Activated T-helper 17 cell treated with anti-CD3 and anti-CD28 coated beads, Interleukin-2, amount 50 U/mL, for 72 hours (primary cell): Measurements from ENCODE around the gene RPL18. TPM values are rescaled to one million over a fixed set of nuclear protein-coding genes. Genes with fewer than 3 reads are reported as not detected.

ENCODE experiments used
- ATAC-seq: fragments of 150-1000 bp; cut with Tn5 transposase; replicated peaks from 2 replicates; pipeline ENCODE4 v1.10.0; 2021; ENCODE audit warnings: mild to moderate bottlenecking, moderate library complexity
- H3K27ac Mint-ChIP-seq: one replicate; pipeline ENCODE4 v1.8.0; 2022; ENCODE audit warnings: mixed read lengths
- H3K27me3 Mint-ChIP-seq: one replicate; pipeline ENCODE4 v1.8.0; 2022; ENCODE audit warnings: mixed read lengths
- H3K36me3 Mint-ChIP-seq: one replicate; pipeline ENCODE4 v1.8.0; 2022; ENCODE audit warnings: low read depth, mild to moderate bottlenecking, mixed read lengths
- H3K4me1 Mint-ChIP-seq: one replicate; pipeline ENCODE4 v1.8.0; 2022; ENCODE audit warnings: mixed read lengths
- H3K4me3 Mint-ChIP-seq: one replicate; pipeline ENCODE4 v1.8.0; 2022; ENCODE audit warnings: mild to moderate bottlenecking, mixed read lengths
- H3K9me3 Mint-ChIP-seq: one replicate; pipeline ENCODE4 v1.8.0; 2022; ENCODE audit warnings: mixed read lengths
- total RNA-seq, 2 donors: library from RNA; stranded (reverse); gene quantifications; one replicate each; pipeline ENCODE4 v1.2.3, GENCODE V29; 2022

Gene RPL18
- total RNA-seq, 2 donors from 2014 or later = 1,785 to 2,369 TPM

DNA sequence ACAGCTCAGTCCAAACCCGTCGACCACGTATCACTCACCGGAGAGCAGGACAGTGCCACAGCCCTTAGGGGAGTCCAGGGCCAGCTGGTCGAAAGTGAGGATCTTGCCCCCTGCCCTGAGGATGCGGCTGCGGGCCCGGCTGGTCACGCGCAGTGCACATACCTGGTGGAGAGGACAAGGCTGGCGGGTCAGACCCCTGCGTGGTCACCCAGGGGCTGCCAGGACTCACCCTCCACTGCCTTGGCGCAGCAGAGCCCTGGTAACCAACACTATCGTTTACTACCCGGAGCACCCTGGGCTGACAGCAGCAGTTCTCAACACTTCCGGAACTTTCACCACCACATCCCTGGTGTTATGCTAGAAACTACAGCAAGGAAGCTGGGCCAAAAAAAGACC is 2.9 kb downstream of the RPL18 start:
- H3K4me1 Mint-ChIP-seq = peaks cover 5% of the 10 kb centered on the region
- peak overlapping the region; percentile 99 for H3K4me3 Mint-ChIP-seq
- peak overlapping the region; percentile 100 for H3K27ac Mint-ChIP-seq
- no peaks in the 10 kb centered on the region for H3K27me3 Mint-ChIP-seq
- no peaks in the 10 kb centered on the region for H3K9me3 Mint-ChIP-seq
- peaks cover 67% of the 10 kb centered on the region for H3K36me3 Mint-ChIP-seq
- no peak for ATAC-seq

DNA sequence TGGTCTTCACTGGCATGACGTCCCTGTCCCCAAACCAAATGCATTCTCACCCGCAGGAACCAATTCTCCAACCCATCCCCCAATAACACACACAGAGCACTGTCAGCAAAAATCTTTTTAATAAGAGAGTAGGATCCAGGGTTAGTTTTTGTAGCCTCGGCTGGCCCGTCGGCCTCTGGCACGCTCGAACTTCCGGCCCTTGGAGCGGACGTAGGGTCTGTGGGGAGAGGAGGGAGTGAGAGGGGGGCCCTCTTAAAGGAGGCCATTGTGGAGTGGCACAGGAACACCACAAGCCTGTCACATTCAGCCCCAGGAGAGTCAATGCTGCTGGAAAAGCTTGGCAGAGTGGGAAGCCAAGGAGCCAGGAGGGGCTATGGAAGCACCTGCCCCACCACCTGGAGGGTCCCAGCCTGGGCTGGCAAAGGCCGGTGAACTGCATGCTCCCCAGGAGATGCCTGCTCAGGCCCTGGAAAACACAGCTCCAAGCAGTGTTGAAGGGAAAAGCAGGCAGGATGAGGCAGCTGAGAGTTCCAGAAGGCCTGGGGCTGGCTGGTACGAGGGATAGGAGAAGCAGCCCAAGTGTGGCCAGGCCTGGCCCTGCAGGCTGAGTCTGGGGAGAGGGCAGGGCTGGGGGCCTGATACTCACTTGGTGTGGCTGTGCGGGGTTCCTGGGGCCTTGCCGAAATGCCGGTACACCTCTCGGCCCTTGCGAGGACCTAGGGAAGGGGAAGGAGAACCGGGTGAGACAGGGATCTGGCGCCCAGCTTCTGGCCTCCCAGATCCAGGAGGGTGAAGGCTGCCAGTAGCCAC is 3.5 kb downstream of the RPL18 start:
- peak overlapping the region; percentile 41 for H3K27ac Mint-ChIP-seq
- H3K27me3 Mint-ChIP-seq = no peaks in the 10 kb centered on the region
- no peaks in the 10 kb centered on the region for H3K9me3 Mint-ChIP-seq
- peaks cover 5% of the 10 kb centered on the region for H3K4me1 Mint-ChIP-seq
- no peak for ATAC-seq
- peak overlapping the region; percentile 99 for H3K4me3 Mint-ChIP-seq
- H3K36me3 Mint-ChIP-seq = peaks cover 65% of the 10 kb centered on the region

DNA sequence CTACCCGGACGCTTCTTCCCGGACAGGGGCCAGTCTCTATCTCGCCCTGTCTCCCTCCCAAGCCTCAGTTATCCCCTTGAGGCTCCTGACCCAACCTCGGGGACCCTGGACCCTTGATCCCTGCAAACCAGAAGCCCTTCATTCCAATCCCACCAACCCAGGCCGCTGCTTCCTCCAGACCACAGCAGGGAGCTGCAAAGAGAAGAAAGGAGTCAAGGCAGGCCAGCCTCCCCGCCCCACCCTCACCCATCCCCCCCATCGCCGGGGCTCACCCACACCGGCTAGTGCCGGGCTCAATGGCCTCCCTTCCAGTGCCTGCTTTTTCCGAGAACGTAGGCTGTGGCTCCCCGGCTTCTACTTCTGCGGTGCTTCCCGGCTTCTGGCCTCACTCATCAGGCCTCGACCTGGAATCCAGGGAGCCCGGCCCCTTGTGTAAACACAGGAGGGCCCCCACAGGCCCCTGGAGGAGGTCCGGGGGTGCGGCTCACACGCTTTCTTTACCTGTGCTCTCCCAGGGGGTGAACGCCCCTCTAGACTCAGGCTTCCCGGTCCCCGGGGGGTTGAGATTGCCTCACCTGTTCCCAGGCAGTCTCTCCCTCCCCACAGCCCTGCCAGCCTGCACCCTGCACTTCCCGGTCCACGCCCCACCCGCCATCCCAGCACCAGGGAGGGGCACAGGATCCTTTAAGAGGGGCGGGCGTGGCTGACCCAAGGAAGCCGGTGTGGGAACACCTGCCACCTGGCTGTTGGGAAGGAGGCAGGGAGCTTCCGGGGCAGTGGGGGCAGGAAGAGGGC is 4.3 kb downstream of the RPL18 start, which contains the start of gene FAM83E:
Gene FAM83E, minus strand, starts transcription at position 641 of the 795 bp plus-strand sequence. CDS start 1,704 bp downstream, outside the sequence.
- Mint-ChIP-seq H3K9me3 (no peaks in the 10 kb centered on the region), H3K4me1 (peaks cover 3% of the 10 kb centered on the region), H3K36me3 (peaks cover 57% of the 10 kb centered on the region), H3K27ac (peak within 1 kb of the TSS; percentile 85), H3K4me3 (peak within 1 kb of the TSS; percentile 99), H3K27me3 (no peaks in the 10 kb centered on the region)
- no peak for ATAC-seq

DNA sequence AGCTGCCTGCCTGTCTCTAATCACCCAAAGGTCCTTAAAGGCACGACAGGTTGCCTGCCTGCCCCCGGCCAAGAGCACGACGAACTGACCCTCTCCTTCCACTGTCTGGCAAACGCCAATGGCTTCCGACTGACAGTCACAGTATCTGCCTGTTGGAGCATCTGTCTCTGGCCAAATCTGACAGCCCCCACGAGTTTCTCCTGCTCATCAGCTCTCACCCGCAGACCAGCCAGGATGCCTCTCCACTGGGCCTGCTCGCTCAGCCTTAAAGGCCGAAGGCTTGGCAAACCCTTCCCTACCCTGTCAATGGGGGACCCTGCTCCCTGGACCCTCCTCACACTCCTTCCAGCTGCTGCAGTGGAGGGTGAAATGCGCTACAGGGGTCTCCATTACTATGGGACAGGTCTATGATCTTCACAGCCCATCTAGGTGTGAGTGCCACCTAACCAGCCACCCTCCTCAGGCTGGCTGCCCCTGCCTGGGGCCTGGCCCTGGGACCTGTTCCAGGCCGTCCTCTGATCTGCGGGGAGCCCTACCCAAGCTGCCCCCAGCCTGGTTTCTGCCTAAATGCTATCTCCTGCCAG is 5.0 kb downstream of the RPL18 start:
- Mint-ChIP-seq H3K27ac (peak overlapping the region; percentile 85), H3K4me3 (no peak overlapping the region), H3K36me3 (peaks cover 50% of the 10 kb centered on the region), H3K9me3 (no peaks in the 10 kb centered on the region), H3K27me3 (no peaks in the 10 kb centered on the region), H3K4me1 (no peaks in the 10 kb centered on the region)
- ATAC-seq = no peak

DNA sequence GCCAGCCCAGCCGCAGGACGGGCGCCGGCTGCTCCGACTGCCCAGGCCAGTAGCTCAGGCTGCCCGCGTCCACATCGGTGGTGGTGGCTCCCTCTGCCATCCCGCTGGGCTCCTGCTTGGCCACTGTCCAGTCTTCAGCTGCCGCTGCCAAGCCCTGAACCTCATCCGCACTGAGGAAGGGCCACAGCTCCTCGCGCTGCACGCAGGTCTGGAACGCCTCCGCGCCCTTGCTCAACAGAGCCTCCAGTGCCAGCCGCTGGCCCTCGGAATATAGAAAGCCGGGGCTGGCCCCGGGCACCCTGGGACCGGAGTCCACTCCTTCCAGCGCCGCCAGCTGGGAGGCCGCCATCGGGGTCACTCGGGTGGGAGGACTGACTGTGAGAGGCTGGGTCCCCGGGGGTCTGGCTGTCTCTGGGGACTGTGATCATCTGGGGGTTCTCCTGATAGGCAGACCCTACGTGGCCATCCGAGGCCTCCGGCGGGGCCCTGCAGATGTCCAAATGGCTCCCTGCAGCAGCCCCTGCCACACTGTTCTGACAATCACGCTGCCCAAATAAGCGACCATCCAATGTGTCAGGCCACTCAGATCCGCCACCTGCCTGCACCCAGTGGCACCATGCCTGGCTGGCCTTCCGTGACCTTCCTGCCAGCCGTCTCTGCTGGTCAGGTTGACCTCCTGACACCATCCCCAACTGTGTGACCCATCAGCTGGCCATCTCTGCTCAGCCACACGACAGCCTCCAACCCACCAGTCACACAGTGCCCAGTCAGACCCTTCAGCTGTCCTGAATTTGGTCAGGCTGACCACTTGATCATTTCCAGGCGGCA is 5.7 kb downstream of the RPL18 start:
- Mint-ChIP-seq H3K36me3 (peaks cover 43% of the 10 kb centered on the region), H3K27ac (peak overlapping the region; percentile 85), H3K27me3 (no peaks in the 10 kb centered on the region), H3K4me1 (no peaks in the 10 kb centered on the region), H3K4me3 (no peak overlapping the region), H3K9me3 (no peaks in the 10 kb centered on the region)
- ATAC-seq = no peak

DNA sequence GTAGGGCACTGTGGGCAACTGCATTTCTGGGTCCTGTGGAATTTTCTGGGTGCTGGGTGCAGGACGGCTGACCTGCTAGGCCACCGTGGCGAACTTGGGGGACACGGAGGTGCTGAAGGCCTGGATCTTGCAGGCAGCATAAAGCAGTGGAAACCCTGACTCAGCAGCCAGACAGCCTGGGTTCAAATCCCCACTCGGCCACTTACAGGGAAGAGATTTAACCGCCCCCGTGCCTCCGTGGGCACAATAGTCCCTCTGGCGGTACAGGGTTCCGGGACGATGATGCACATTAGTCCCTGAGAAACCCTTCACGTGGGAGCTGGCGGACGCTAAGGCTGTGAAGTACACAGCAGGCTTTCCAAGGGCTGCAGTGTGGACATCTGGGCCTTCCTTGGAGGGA is 7.1 kb downstream of the RPL18 start:
- H3K4me3 Mint-ChIP-seq = no peak overlapping the region
- H3K36me3 Mint-ChIP-seq = peaks cover 30% of the 10 kb centered on the region
- H3K4me1 Mint-ChIP-seq = no peaks in the 10 kb centered on the region
- H3K9me3 Mint-ChIP-seq = no peaks in the 10 kb centered on the region
- no peaks in the 10 kb centered on the region for H3K27me3 Mint-ChIP-seq
- no peak for ATAC-seq
- no peak overlapping the region for H3K27ac Mint-ChIP-seq

DNA sequence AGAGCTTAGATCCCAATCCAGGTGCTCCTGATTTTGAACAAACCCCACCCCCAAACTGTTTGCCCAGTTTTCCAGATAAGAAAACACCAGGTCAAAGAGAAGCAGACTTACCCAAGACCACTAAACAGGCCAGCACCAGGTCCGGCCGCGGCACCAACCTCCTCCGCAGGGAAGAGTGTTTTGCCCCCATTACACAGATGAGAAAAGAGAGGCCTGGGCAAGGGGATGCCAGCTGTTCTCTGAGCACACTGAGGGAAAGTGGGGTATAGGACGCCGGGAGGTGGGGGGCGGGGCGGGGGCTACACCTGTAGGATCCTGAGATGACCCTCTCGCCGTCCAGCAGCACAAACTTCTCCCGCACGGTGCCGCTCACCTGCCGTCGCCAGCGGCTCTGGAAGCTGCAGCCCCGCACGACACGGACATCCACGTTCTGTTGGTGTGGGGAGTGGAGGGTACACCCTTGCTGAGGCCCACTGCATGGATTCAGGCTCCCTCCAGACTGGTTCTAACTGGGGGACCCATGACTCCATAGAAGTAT is 9.3 kb downstream of the RPL18 start:
- no peaks in the 10 kb centered on the region for H3K4me1 Mint-ChIP-seq
- H3K9me3 Mint-ChIP-seq = no peaks in the 10 kb centered on the region
- H3K4me3 Mint-ChIP-seq = no peak overlapping the region
- H3K27me3 Mint-ChIP-seq = no peaks in the 10 kb centered on the region
- H3K36me3 Mint-ChIP-seq = peaks cover 9% of the 10 kb centered on the region
- no peak for ATAC-seq
- H3K27ac Mint-ChIP-seq = no peak overlapping the region

DNA sequence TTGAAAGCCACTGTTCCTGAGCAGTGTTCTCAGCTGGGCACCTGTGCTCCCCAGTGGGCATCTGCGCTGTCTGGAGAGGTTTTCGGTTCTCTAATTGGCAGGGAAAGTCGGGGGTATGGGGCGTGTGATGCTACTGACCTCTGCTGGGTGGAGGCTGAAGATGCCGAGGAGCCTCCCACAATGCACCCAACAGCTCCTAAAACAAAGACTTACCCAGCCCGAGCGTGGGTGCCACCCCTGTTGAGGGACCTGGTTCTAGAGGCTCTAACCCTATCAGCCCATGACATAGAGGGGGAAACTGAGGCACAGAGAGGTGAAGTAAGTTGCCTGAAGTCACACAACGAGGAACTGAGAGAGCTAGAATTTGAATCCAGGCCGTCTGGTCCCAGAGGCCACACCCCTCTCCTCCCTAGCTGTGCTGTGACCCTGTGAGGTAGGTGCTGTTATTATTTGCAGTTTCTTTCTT is 10.1 kb downstream of the RPL18 start:
- ATAC-seq = peak; percentile 88
- H3K4me3 Mint-ChIP-seq = no peak overlapping the region
- peaks cover 1% of the 10 kb centered on the region for H3K36me3 Mint-ChIP-seq

DNA sequence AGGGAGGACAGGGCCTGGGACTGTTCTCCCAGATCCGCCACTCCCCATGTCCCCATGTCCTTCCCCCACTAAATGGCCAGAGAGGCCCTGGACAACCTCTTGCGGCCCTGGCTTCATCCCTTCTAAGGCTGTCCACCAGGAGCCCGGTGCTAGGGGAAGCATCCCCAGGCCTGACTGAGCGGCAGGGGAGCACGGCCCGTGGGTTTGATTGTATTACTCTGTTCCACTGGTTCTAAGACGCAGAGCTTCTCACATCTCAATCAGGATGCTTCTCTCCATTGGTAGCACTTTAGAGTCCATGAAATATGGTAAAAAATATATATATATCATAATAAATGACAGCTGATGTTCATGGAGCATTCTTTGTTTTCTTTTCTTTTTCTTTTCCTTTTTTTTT is 11.6 kb downstream of the RPL18 start:
- Mint-ChIP-seq H3K4me1 (no peaks in the 10 kb centered on the region), H3K9me3 (no peaks in the 10 kb centered on the region), H3K27ac (no peak overlapping the region), H3K4me3 (no peak overlapping the region), H3K27me3 (no peaks in the 10 kb centered on the region), H3K36me3 (no peaks in the 10 kb centered on the region)
- ATAC-seq = no peak

More for the DNA sequence above, 10.1 kb downstream of the RPL18 start:
- Mint-ChIP-seq H3K9me3 (no peaks in the 10 kb centered on the region), H3K4me1 (no peaks in the 10 kb centered on the region), H3K27ac (no peak overlapping the region), H3K27me3 (no peaks in the 10 kb centered on the region)

DNA sequence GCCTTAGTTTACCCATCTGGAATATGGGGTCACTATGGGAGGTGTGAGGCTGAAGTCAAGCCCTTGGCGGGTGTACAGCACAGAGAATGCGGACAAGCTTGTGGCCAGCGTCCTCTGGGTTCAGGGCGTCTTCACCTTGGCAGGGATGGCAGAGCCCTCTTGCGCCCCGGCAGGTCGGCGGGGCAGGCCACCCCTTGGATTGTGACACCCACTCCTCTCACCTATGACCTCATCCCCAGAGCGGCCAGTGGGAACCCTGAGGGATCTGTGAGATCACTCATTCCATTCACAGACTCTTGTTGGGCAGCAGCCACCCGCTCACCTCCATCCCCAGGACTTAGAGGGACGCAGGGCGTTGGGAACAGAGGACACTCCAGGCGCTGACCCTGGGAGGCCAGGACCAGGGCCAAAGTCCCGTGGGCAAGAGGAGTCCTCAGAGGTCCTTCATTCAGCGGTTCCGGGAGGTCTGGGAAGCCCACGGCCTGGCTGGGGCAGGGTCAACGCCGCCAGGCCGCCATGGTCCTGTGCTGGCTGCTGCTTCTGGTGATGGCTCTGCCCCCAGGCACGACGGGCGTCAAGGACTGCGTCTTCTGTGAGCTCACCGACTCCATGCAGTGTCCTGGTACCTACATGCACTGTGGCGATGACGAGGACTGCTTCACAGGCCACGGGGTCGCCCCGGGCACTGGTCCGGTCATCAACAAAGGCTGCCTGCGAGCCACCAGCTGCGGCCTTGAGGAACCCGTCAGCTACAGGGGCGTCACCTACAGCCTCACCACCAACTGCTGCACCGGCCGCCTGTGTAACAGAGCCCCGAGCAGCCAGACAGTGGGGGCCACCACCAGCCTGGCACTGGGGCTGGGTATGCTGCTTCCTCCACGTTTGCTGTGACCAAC is 12.3 kb downstream of the RPL18 start, which contains the start of gene SPACA4:
Gene SPACA4, plus strand, starts transcription at position 280 of the 896 bp plus-strand sequence. Its CDS starts 237 bp downstream, at position 517.
- Mint-ChIP-seq H3K9me3 (no peaks in the 10 kb centered on the region), H3K27me3 (no peaks in the 10 kb centered on the region), H3K36me3 (no peaks in the 10 kb centered on the region), H3K27ac (no peak within 1 kb of the TSS), H3K4me3 (no peak within 1 kb of the TSS), H3K4me1 (no peaks in the 10 kb centered on the region)
- no peak for ATAC-seq

DNA sequence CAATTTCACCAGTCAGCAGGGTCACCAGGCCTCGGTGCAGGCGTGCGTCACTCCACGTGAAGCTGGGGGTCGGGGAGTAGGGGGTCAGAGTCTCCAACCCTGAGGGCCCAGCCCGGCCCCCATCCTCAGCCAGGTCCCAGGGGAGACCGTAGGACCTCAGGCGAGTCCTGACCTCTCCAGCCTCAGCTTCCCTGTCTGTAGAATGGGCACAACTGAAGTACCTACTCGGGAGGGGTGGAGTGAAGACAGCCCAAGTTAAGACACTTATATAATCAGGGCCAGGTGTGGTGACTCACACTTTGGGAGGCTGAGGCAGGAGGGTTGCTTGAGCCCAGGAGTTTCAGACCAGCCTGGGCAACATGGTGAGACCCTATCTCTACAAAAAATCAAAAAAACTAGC is 15.1 kb downstream of the RPL18 start:
- Mint-ChIP-seq H3K4me1 (no peaks in the 10 kb centered on the region), H3K27me3 (no peaks in the 10 kb centered on the region), H3K27ac (no peak overlapping the region), H3K4me3 (no peak overlapping the region), H3K36me3 (no peaks in the 10 kb centered on the region), H3K9me3 (no peaks in the 10 kb centered on the region)
- ATAC-seq = no peak

DNA sequence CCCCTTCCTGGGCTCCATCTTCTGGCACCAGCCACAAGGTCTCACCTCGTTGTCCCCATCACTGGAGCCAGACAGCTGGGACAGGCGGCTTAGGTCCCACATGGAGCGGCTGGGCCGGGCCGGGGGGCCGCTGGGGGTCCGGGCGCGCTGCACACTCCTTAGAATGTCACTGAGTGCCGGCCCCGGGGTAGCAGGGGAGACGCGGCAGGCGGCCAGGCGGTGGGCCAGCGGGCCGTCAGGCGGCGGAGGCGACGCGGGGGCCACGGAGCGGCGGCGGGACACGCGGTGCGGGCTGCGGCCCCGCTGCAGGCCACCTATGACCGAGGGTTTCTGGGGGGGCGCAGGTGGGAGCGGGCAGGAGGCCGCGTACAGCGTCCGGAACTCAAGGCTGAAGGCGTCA is 15.5 kb downstream of the RPL18 start:
- H3K36me3 Mint-ChIP-seq = no peaks in the 10 kb centered on the region
- H3K4me3 Mint-ChIP-seq = no peak overlapping the region
- H3K9me3 Mint-ChIP-seq = no peaks in the 10 kb centered on the region
- H3K27ac Mint-ChIP-seq = no peak overlapping the region
- ATAC-seq = no peak
- no peaks in the 10 kb centered on the region for H3K27me3 Mint-ChIP-seq
- H3K4me1 Mint-ChIP-seq = no peaks in the 10 kb centered on the region

DNA sequence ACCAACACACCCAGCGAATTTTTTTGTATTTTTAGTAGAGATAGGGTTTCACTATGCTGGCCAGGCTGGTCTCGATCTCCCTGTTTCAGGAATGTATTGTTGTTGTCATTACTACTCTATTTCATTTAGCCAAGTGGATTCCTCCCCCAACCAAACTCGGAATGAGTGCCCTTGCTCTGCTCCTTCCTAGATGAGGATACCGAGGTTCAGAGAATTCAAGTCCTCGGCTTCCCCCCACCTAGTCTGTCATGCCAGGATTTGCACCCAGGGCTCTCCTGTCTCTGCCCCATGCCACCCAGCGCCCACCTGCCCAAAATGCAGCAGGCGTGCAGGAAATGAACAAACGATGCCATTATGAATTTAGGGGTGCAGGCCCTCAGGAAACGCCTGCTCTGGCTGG is 16.0 kb downstream of the RPL18 start:
- no peak for ATAC-seq
- no peaks in the 10 kb centered on the region for H3K9me3 Mint-ChIP-seq
- no peaks in the 10 kb centered on the region for H3K4me1 Mint-ChIP-seq
- H3K27me3 Mint-ChIP-seq = no peaks in the 10 kb centered on the region
- H3K27ac Mint-ChIP-seq = no peak overlapping the region
- no peaks in the 10 kb centered on the region for H3K36me3 Mint-ChIP-seq
- no peak overlapping the region for H3K4me3 Mint-ChIP-seq
